ENCODE data around the gene LSM10.
A peak's percentile ranks its signal among the peaks of the same experiment; 100 is the strongest.

The LSM10 gene

GRCh38 chr1:36377791-36378492 is 19.8 kb downstream of the LSM10 start:
- DNase-seq (ENCODE audit: extremely low read depth, low read depth) = no peak
- no peak for TF ChIP-seq CTCF (IDR thresholded peaks at IDR 0.05; ENCODE audit: low read depth, low read length)

- no peak for DNase-seq (ENCODE audit: extremely low read depth, low read depth)
- TF ChIP-seq CTCF (IDR thresholded peaks at IDR 0.05; ENCODE audit: low read depth, low read length) = no peak
These were observed 25.1 kb downstream of the LSM10 start for GRCh38 chr1:36372617-36373016.

- TF ChIP-seq CTCF (IDR thresholded peaks at IDR 0.05; ENCODE audit: low read depth, low read length) = peak; percentile 89
- no peak for DNase-seq (ENCODE audit: extremely low read depth, low read depth)
These were observed 28.4 kb downstream of the LSM10 start for GRCh38 chr1:36369061-36369861.

GRCh38 chr1:36367798-36368197 is 29.9 kb downstream of the LSM10 start:
- no peak for DNase-seq (ENCODE audit: extremely low read depth, low read depth)
- no peak for TF ChIP-seq CTCF (IDR thresholded peaks at IDR 0.05; ENCODE audit: low read depth, low read length)

GRCh38 chr1:36367066-36367465 is 30.6 kb downstream of the LSM10 start:
- DNase-seq (ENCODE audit: extremely low read depth, low read depth) = no peak
- no peak for TF ChIP-seq CTCF (IDR thresholded peaks at IDR 0.05; ENCODE audit: low read depth, low read length)

GRCh38 chr1:36366091-36366661 is 31.5 kb downstream of the LSM10 start:
- no peak for DNase-seq (ENCODE audit: extremely low read depth, low read depth)
- TF ChIP-seq CTCF (IDR thresholded peaks at IDR 0.05; ENCODE audit: low read depth, low read length) = no peak; the same call in 1 of the 2 replicates

GRCh38 chr1:36365381-36365780 is 32.3 kb downstream of the LSM10 start:
- TF ChIP-seq CTCF (IDR thresholded peaks at IDR 0.05; ENCODE audit: low read depth, low read length) = no peak
- no peak for DNase-seq (ENCODE audit: extremely low read depth, low read depth)
